SH-SY5Y (cell line): ENCODE results near the gene SGMS1.

Experiments used
- GATA2 ChIP-seq: IDR thresholded peaks from 2 replicates; pipeline ENCODE4 v1.6.1; 2011; ENCODE audit warnings: mild to moderate bottlenecking, low read depth, low read length
- GATA3 ChIP-seq: IDR thresholded peaks from 2 replicates; pipeline ENCODE4 v1.6.1; 2011; ENCODE audit warnings: low read depth, mild to moderate bottlenecking, low read length, moderate library complexity

GRCh38 chr10:50325449-50326171 is 298.1 kb downstream of the SGMS1 start:
- TF ChIP-seq GATA3 (no peak), GATA2 (no peak)
